HCT116 (cell line): ENCODE results near the gene R3HDM4. TPM values are rescaled to one million over a fixed set of nuclear protein-coding genes. Genes with fewer than 3 reads are reported as not detected.
A peak's percentile ranks its signal among the peaks of the same experiment; 100 is the strongest.

ENCODE experiments used
- ATAC-seq: fragments of 200-7000 bp; cut with Tn5 transposase; 2 replicates; pipeline ENCODE4 v1.9.1; 2020; ENCODE audit warnings: mild to moderate bottlenecking, moderate library complexity
- BruUV-seq: library from RNA; stranded (reverse); fragments of 400-500 nt; replicated peaks from 2 replicates; lab custom pipeline; 2021; lab: Mats Ljungman, UMichigan
- CTCF ChIA-PET: fragments of 300-600 bp; sonication (Branson Sonifier 250); formaldehyde crosslinking; loops from one replicate; lab custom pipeline; 2021; ENCODE audit warnings: antibody characterized with exemption; lab: Charles Lee
- POLR2A ChIA-PET: fragments of 300-600, 350-600 bp; sonication (Branson Sonifier 250); formaldehyde crosslinking; loops from one replicate; lab custom pipeline; 2021; ENCODE audit warnings: antibody characterized with exemption; lab: Charles Lee
- RAD21 ChIA-PET, 2 experiments: fragments of 300-600 bp; sonication (Branson Sonifier 250); formaldehyde crosslinking; loops; one replicate each; lab custom pipeline; 2023; ENCODE audit warnings: low total read pairs in 2 of 2; ENCODE audit not compliant: uncharacterized antibody in 2 of 2, unreplicated experiment in 2 of 2, low non-redundant PET in 1 of 2; lab: Charles Lee
- DNase-seq: peaks from one replicate; pipeline ENCODE4 v3.0.0-alpha.2; 2010; ENCODE audit warnings: low read depth, low spot score
- H2AFZ ChIP-seq: fragments of 200-600 bp; shearing (Covaris generic), sonication (generic); 2 replicates; pipeline ENCODE4 v1.6.1; 2017; ENCODE audit warnings: low read depth, mixed run types, mixed read lengths, antibody characterized with exemption, low read length; ENCODE audit not compliant: poor library complexity, severe bottlenecking
- H3K27ac ChIP-seq: 2 replicates; pipeline ENCODE4 v1.5.1; 2012; ENCODE audit warnings: low read depth, low read length
- H3K27me3 ChIP-seq: fragments of 200-600 bp; sonication (generic); 2 replicates; pipeline ENCODE4 v1.6.1; 2016; ENCODE audit warnings: mixed run types, low read length, mixed read lengths; ENCODE audit not compliant: insufficient read depth
- H3K36me3 ChIP-seq, 2 experiments: fragments of 200-500 bp in 1 of 2; fragments of 200-600 bp in 1 of 2; sonication (Bioruptor generic) in 1 of 2; sonication (generic) in 1 of 2; 2 replicates each; pipeline versions ENCODE4 v1.5.1 to v1.6.1; 2014 to 2016; ENCODE audit warnings: low read length in 2 of 2, inconsistent platforms in 1 of 2, mixed read lengths in 1 of 2, mixed run types in 1 of 2; ENCODE audit not compliant: insufficient read depth in 2 of 2, control insufficient read depth in 1 of 2
- H3K4me1 ChIP-seq, 2 experiments: fragments of 200-600 bp in 1 of 2; sonication (generic) in 1 of 2; 2 replicates each; pipeline versions ENCODE4 v1.5.1 to v1.6.1; 2012 to 2017; ENCODE audit warnings: low read length in 2 of 2, inconsistent platforms in 1 of 2, mild to moderate bottlenecking in 1 of 2, mixed read lengths in 1 of 2, mixed run types in 1 of 2, moderate library complexity in 1 of 2; ENCODE audit not compliant: insufficient read depth in 2 of 2, control insufficient read depth in 1 of 2
- H3K4me2 ChIP-seq: fragments of 200-600 bp; sonication (generic); 2 replicates; pipeline ENCODE4 v1.6.1; 2017; ENCODE audit warnings: mixed run types, low read length, mixed read lengths
- H3K4me3 ChIP-seq, 2 experiments: fragments of 200-600 bp in 1 of 2; sonication (generic) in 1 of 2; replicated peaks in 1 of 2; 2 replicates each; pipeline ENCODE4 v1.5.1; 2011 to 2016; ENCODE audit warnings: low read length in 2 of 2, control low read depth in 1 of 2, low read depth in 1 of 2, mild to moderate bottlenecking in 1 of 2, mixed read lengths in 1 of 2, mixed run types in 1 of 2
- H3K79me2 ChIP-seq: fragments of 200-600 bp; sonication (generic); 2 replicates; pipeline ENCODE4 v1.6.1; 2017; ENCODE audit warnings: mild to moderate bottlenecking, mixed run types, low read length, moderate library complexity, mixed read lengths; ENCODE audit not compliant: insufficient read depth
- H3K9ac ChIP-seq: fragments of 200-600 bp; sonication (generic); 2 replicates; pipeline ENCODE4 v1.6.1; 2016; ENCODE audit warnings: low read length, mixed read lengths
- H3K9me2 ChIP-seq: fragments of 200-600 bp; sonication (generic), shearing (Covaris generic); 2 replicates; pipeline ENCODE4 v1.6.1; 2017; ENCODE audit warnings: mixed run types, mild to moderate bottlenecking, moderate library complexity; ENCODE audit not compliant: insufficient read depth
- H3K9me3 ChIP-seq, 2 experiments: fragments of 200-500 bp in 1 of 2; fragments of 200-600 bp in 1 of 2; sonication (Bioruptor generic) in 1 of 2; sonication (generic) in 1 of 2; 2 replicates each; pipeline ENCODE4 v1.6.1; 2014 to 2017; ENCODE audit warnings: low read length in 2 of 2, mixed read lengths in 2 of 2, inconsistent platforms in 1 of 2, low read depth in 1 of 2, mild to moderate bottlenecking in 1 of 2, mixed run types in 1 of 2, moderate library complexity in 1 of 2; ENCODE audit not compliant: control insufficient read depth in 1 of 2, insufficient read depth in 1 of 2
- H4K20me1 ChIP-seq: fragments of 200-600 bp; sonication (generic), shearing (Covaris generic); 2 replicates; pipeline ENCODE4 v1.6.1; 2017; ENCODE audit warnings: mixed run types, mild to moderate bottlenecking, moderate library complexity; ENCODE audit not compliant: insufficient read depth
- CBX3 ChIP-seq: IDR thresholded peaks from 2 replicates; pipeline ENCODE4 v1.6.1; 2012; ENCODE audit warnings: low read depth
- FOSL1 ChIP-seq: IDR thresholded peaks from 2 replicates; pipeline ENCODE4 v1.6.1; 2012; ENCODE audit warnings: low read depth
- POLR2A ChIP-seq: IDR thresholded peaks from 2 replicates; pipeline ENCODE4 v1.7.0; 2011; ENCODE audit warnings: borderline replicate concordance; ENCODE audit not compliant: insufficient read depth, insufficient read length; ENCODE audit errors: extremely low read depth
- SIN3A ChIP-seq: IDR thresholded peaks from 2 replicates; pipeline ENCODE4 v1.6.1; 2012; ENCODE audit warnings: low read depth
- ZNF274 ChIP-seq: fragments of 200-500 bp; sonication (Bioruptor generic); IDR thresholded peaks from 2 replicates; pipeline ENCODE4 v1.6.1; 2014; ENCODE audit warnings: mild to moderate bottlenecking, low read depth, low read length, inconsistent platforms
- intact Hi-C: fragments of 100-400 bp; cut with micrococcal nuclease; formaldehyde crosslinking; loops from 2 replicates; pipeline ENCODE4 v1.10.0; 2022
- total RNA-seq: library from RNA; stranded (reverse); gene quantifications from one replicate; pipeline ENCODE4 v1.2.1, GENCODE V29; 2021; ENCODE audit not compliant: unreplicated experiment
- TF ChIP-seq, protein P1 (sequence below): IDR thresholded peaks from 2 replicates; pipeline ENCODE4 v1.6.1; 2011; ENCODE audit warnings: mild to moderate bottlenecking, low read length, moderate library complexity; ENCODE audit not compliant: insufficient replicate concordance; ENCODE audit errors: extremely low read depth
- TF ChIP-seq, protein P2 (sequence below): IDR thresholded peaks from 2 replicates; pipeline ENCODE4 v1.6.1; 2012; ENCODE audit warnings: low read depth
- TF ChIP-seq, protein P3 (sequence below), 3 experiments: fragments of 200-600 bp in 1 of 3; sonication (generic) in 1 of 3; IDR thresholded peaks in 2 of 3; conservative IDR thresholded peaks in 1 of 3; 2 replicates each; pipeline ENCODE4 v1.5.1; 2012 to 2017; ENCODE audit warnings: low read depth in 2 of 3, low read length in 2 of 3, antibody characterized with exemption in 1 of 3, borderline replicate concordance in 1 of 3, control low read depth in 1 of 3, mild to moderate bottlenecking in 1 of 3, mixed read lengths in 1 of 3, mixed run types in 1 of 3, moderate library complexity in 1 of 3; ENCODE audit not compliant: insufficient read depth in 1 of 3

R3HDM4 gene
- total RNA-seq, 1 experiment from 2014 or later, result 92.3 TPM

GRCh38 chr19:870314-870713 is 42.7 kb downstream of the R3HDM4 start:
- H3K27me3 ChIP-seq, result no peaks in the 10 kb centered on the region
- H4K20me1 ChIP-seq, result no peaks in the 10 kb centered on the region
- no peak overlapping the region for H3K4me3 ChIP-seq
- CTCF ChIA-PET, result no interaction called here
- H3K4me2 ChIP-seq, result no peak overlapping the region
- TF ChIP-seq, protein P1, sequence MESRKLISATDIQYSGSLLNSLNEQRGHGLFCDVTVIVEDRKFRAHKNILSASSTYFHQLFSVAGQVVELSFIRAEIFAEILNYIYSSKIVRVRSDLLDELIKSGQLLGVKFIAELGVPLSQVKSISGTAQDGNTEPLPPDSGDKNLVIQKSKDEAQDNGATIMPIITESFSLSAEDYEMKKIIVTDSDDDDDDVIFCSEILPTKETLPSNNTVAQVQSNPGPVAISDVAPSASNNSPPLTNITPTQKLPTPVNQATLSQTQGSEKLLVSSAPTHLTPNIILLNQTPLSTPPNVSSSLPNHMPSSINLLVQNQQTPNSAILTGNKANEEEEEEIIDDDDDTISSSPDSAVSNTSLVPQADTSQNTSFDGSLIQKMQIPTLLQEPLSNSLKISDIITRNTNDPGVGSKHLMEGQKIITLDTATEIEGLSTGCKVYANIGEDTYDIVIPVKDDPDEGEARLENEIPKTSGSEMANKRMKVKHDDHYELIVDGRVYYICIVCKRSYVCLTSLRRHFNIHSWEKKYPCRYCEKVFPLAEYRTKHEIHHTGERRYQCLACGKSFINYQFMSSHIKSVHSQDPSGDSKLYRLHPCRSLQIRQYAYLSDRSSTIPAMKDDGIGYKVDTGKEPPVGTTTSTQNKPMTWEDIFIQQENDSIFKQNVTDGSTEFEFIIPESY, result no peak
- TF ChIP-seq SIN3A (no peak), POLR2A (no peak), FOSL1 (no peak), CBX3 (no peak), ZNF274 (no peak)
- TF ChIP-seq, protein P2, sequence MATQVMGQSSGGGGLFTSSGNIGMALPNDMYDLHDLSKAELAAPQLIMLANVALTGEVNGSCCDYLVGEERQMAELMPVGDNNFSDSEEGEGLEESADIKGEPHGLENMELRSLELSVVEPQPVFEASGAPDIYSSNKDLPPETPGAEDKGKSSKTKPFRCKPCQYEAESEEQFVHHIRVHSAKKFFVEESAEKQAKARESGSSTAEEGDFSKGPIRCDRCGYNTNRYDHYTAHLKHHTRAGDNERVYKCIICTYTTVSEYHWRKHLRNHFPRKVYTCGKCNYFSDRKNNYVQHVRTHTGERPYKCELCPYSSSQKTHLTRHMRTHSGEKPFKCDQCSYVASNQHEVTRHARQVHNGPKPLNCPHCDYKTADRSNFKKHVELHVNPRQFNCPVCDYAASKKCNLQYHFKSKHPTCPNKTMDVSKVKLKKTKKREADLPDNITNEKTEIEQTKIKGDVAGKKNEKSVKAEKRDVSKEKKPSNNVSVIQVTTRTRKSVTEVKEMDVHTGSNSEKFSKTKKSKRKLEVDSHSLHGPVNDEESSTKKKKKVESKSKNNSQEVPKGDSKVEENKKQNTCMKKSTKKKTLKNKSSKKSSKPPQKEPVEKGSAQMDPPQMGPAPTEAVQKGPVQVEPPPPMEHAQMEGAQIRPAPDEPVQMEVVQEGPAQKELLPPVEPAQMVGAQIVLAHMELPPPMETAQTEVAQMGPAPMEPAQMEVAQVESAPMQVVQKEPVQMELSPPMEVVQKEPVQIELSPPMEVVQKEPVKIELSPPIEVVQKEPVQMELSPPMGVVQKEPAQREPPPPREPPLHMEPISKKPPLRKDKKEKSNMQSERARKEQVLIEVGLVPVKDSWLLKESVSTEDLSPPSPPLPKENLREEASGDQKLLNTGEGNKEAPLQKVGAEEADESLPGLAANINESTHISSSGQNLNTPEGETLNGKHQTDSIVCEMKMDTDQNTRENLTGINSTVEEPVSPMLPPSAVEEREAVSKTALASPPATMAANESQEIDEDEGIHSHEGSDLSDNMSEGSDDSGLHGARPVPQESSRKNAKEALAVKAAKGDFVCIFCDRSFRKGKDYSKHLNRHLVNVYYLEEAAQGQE, result no peak
- TF ChIP-seq, protein P3, sequence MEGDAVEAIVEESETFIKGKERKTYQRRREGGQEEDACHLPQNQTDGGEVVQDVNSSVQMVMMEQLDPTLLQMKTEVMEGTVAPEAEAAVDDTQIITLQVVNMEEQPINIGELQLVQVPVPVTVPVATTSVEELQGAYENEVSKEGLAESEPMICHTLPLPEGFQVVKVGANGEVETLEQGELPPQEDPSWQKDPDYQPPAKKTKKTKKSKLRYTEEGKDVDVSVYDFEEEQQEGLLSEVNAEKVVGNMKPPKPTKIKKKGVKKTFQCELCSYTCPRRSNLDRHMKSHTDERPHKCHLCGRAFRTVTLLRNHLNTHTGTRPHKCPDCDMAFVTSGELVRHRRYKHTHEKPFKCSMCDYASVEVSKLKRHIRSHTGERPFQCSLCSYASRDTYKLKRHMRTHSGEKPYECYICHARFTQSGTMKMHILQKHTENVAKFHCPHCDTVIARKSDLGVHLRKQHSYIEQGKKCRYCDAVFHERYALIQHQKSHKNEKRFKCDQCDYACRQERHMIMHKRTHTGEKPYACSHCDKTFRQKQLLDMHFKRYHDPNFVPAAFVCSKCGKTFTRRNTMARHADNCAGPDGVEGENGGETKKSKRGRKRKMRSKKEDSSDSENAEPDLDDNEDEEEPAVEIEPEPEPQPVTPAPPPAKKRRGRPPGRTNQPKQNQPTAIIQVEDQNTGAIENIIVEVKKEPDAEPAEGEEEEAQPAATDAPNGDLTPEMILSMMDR (IDR thresholded peaks at IDR 0.05 in 2 of 3, conservative IDR thresholded peaks at IDR 0.05 in 1 of 3; ENCODE audit: borderline replicate concordance in 1 of 3, insufficient read depth in 1 of 3, low read depth in 2 of 3, low read length in 2 of 3), result no peak
- TF ChIP-seq, all 23 proteins: peak for 0
- no peak overlapping the region for H2AFZ ChIP-seq
- ATAC-seq, result no peak
- RAD21 ChIA-PET, result no interaction called here
- no TSS peak for BruUV-seq
- H3K9me3 ChIP-seq, result no peaks in the 10 kb centered on the region
- DNase-seq, result no peak
- H3K27ac ChIP-seq, result peak overlapping the region; percentile 71; the same call in 1 of the 2 replicates
- no peaks in the 10 kb centered on the region for H3K79me2 ChIP-seq
- H3K36me3 ChIP-seq, result peaks cover 5 to 15% of the 10 kb centered on the region in 2 experiments; a peak in 2 of 4 replicates
- POLR2A ChIA-PET, result no interaction called here
- peak overlapping the region; percentile 62 for H3K9ac ChIP-seq
- H3K9me2 ChIP-seq, result no peaks in the 10 kb centered on the region
- intact Hi-C loops, result no loop called here
- peaks cover 19 to 36% of the 10 kb centered on the region in 2 experiments for H3K4me1 ChIP-seq
